ENCODE data around the gene PPY.

- TF ChIP-seq GATA2 (IDR thresholded peaks at IDR 0.05; ENCODE audit: low read depth, low read length) (no peak), GATA3 (IDR thresholded peaks at IDR 0.05; ENCODE audit: low read depth, low read length) (no peak)
Observed at GRCh38 chr17:43931062-43931571, 11.2 kb downstream of the PPY start.

Measured in SH-SY5Y (cell line).